ENCODE data around the gene BTBD19. TPM values are rescaled to one million over a fixed set of nuclear protein-coding genes. Genes with fewer than 3 reads are reported as not detected.
"Not testable (repeated sequence)": the region's sequence is repeated elsewhere in the genome, so short reads cannot be mapped to it uniquely, and the experiment has no call there.

BTBD19 gene
- total RNA-seq, 2 donors from 2014 or later: 2.4 to 2.9 TPM

GRCh38 chr1:44835738-44836675, 27.7 kb downstream of the BTBD19 start:
- intact Hi-C loops (cut with DNase I, micrococcal nuclease): loop anchor here in 1 of 2 donors (10.0 kb wide), 1 partner anchor 51 kb away; the partner anchor contains the start of gene BEST4
- peak; percentile 90 for ATAC-seq
- peak; percentile 82 to 94 for DNase-seq

- not testable (repeated sequence) for ATAC-seq, DNase-seq
- intact Hi-C loops (cut with DNase I, micrococcal nuclease): loop anchor here in 1 of 2 donors (10.0 kb wide), 1 partner anchor 53 kb away; the partner anchor contains the start of gene BEST4
Measured at GRCh38 chr1:44838294-44838693, 30.0 kb downstream of the BTBD19 start.

DNA sequence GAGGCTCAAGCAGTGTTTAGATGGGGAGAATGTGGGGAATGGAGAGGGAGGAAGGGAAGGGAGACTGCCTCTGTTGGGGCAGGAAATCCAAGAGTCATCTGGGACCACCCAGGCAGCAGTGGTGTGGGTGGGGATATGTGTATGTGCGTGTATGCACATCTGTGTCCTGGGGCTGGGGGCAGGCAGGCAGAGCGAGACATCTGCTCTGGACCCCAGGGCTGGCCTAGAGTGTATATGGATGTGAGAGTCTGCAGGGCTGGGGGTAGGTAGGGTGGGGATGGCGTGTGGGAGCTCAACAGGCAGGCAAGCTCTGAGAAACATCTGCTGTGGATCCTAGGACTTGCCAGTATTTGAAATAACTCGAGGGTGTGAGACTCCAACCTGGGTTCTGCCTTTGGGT, 31.3 kb downstream of the BTBD19 start:
- ATAC-seq (no peak), DNase-seq (no peak)
- intact Hi-C loops (cut with DNase I, micrococcal nuclease): loop anchor here in 1 of 2 donors (10.0 kb wide), 1 partner anchor 55 kb away; the partner anchor contains the start of gene BEST4

DNA sequence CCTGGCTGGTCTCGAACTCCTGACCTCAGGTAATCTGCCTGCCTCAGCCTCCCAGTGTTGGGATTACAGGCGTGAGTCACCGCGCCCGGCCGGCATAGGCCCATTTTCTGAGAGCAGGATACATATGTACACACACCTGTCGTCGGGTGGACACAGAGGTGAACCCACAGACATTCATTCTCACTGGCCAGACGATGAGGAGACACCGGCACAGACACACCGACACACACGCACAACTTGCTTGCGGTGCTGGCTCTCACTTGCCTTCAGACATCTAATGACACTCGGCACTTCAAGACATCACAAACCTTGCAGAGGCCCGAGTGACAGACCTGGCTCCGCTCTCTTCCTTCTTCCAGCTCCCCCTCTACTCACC, 34.2 kb downstream of the BTBD19 start:
- ATAC-seq: peak; percentile 43
- intact Hi-C loops (cut with DNase I, micrococcal nuclease): no loop called here
- DNase-seq: no peak

DNA sequence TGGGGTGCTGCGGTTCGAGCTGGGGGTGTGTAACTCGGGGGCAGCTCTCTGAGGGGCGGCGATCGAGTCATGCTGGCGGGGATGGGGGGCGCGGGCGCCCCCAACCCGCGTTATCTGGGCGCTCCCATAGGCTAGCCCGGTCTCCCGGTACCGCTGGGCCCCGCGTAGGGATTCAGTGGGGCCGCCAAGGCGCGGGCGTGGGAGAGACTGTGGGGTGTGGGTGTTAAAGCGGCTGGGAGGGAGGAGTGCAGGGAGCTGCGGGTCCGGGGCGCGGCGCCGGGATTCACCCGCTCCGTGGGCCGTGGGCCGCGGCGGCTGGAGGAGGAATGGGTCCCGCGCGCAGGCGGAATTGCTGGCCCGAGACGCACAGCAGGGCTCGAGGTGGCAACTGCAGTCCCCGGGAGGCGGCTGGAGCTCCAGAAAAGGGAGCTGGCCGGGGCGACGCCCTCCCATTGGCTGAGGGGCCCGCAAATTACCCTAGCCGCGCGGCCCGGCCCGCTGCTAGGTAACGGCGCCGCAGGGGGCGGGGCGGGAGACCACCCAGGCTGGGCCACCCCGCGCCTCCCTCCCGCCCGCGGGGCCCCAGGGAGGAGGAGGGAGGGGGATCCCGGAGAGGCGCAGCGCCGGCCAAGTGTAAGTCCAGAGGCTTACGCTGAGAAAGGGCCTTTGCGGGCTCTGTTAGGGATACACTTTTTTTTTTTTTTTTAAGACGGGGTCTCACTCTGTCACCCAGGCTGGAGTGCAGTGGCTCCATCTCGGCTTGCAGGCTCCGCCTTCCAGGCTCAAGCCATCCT, 34.7 kb downstream of the BTBD19 start, which contains the start of gene PTCH2:
Gene PTCH2, minus strand, starts transcription at position 392 of the 794 bp plus-strand sequence. Its CDS starts 321 bp downstream, at position 71.
- peak; percentile 66 to 69 for DNase-seq
- ATAC-seq: peak; percentile 82
- intact Hi-C loops (cut with DNase I, micrococcal nuclease): no loop called here

GRCh38 chr1:44846985-44847384, 38.7 kb downstream of the BTBD19 start:
- ATAC-seq (no peak), DNase-seq (no peak)
- intact Hi-C loops (cut with DNase I, micrococcal nuclease): no loop called here

DNA sequence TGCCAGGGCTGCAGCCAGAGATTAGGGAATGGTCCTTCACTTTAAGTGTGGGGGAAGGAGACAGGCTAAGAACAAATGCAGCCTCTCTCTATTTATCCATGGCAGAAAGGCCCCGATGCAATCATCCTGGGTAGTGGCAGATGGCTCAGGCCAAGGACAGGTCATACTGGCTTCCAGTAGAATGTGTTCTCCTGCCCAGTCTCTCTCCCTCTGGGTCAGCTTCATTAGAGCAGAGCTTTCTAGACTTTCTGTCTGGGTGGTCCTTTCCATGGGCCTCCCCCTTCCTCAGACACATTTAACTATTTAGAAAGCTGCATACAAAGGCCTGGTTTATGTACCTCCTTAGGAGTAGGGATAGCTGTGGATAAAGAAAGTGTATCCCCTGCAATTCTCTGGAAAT, 39.5 kb downstream of the BTBD19 start:
- intact Hi-C loops (cut with DNase I, micrococcal nuclease): no loop called here
- ATAC-seq (no peak), DNase-seq (no peak)

DNA sequence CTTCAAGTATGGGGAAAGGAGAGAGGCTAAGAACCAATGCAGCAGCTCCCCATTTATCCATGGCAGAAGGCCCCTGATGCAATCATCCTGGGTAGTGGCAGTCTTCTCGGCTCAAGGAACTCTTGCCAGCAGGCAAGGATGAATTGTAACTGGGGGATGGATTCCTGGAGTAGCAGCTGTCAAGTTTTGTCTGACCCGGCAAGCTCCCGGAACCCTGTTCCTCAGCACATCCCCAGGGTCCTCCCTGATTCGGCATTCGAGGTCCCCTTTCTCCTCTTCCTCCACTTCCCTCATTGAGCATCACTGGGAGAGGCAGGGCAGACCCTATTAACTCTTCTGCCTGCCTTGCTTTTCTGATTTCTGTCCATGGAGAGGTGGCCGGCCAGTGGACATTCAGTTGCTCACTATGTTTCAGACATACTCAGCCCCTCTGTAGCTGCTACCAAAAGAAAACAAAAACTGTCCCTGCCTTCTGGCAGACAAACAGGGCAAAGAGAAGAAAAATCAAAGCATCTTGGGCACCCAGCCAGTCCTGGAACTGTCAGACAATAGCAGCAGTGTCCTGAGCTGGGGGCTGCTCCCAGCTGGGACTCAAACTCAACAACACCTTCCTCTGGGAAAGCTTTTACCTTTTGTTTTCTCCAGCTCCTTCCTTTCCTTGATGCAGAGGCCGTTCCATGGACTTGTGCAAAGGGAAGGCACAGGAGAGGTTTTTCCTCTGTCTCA, 40.3 kb downstream of the BTBD19 start:
- DNase-seq (no peak), ATAC-seq (no peak)
- intact Hi-C loops (cut with DNase I, micrococcal nuclease): no loop called here

GRCh38 chr1:44849575-44850132, 41.3 kb downstream of the BTBD19 start:
- ATAC-seq (no peak), DNase-seq (no peak)
- intact Hi-C loops (cut with DNase I, micrococcal nuclease): no loop called here

DNA sequence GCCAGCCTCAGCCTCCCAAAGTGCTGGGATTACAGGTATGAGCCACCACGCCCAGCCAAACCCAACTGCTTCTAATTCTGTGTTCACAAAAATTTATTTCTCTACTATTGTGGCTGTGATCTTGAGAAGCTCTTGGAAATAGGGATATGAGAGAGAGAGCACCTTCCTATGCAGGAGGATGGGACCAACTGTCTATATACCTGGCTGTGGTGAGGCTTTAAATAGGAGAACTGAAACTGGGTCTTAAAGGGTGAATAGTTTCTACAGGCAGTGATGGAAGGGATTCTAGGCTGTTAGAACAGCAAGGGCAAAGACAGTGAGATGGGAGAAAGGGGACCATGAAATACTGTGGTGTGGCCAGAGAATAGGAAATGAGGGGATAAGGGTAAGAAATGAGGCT, 43.0 kb downstream of the BTBD19 start:
- no peak for ATAC-seq
- intact Hi-C loops (cut with DNase I, micrococcal nuclease): no loop called here
- DNase-seq: no peak

- ATAC-seq: no peak
- intact Hi-C loops (cut with DNase I, micrococcal nuclease): no loop called here
- no peak for DNase-seq
Measured at GRCh38 chr1:44853201-44853600, 44.9 kb downstream of the BTBD19 start.

GRCh38 chr1:44854970-44855369, 46.6 kb downstream of the BTBD19 start:
- ATAC-seq (no peak), DNase-seq (no peak)
- intact Hi-C loops (cut with DNase I, micrococcal nuclease): no loop called here

- no peak for DNase-seq
- ATAC-seq: peak; percentile 64
- intact Hi-C loops (cut with DNase I, micrococcal nuclease): no loop called here
Measured at GRCh38 chr1:44855742-44856141, 47.4 kb downstream of the BTBD19 start.

- intact Hi-C loops (cut with DNase I, micrococcal nuclease): no loop called here
- ATAC-seq: no peak
- DNase-seq: no peak
Measured at GRCh38 chr1:44857446-44857845, 49.1 kb downstream of the BTBD19 start.

DNA sequence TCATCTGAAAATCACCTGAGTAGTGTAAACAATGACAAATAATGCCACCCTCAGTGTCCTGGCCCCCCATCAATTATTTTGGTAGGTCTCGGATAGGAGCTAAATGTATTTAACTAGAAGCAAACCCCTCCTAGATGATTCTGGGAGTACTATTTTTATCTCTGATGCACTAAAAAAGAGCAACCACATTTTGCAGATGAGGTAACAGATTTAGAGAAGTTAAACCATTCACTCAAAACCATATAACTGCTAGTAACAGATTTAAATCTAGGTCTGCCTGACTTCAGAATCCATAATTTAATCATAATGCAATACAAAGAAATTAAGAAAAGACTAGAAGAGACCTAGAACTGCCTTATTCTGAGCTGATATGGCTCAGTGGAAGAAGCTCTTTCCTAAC, 52.0 kb downstream of the BTBD19 start:
- DNase-seq: no peak
- intact Hi-C loops (cut with DNase I, micrococcal nuclease): no loop called here
- ATAC-seq: no peak

- intact Hi-C loops (cut with DNase I, micrococcal nuclease): no loop called here
- no peak for DNase-seq
- ATAC-seq: no peak
Measured at GRCh38 chr1:44860891-44861425, 52.6 kb downstream of the BTBD19 start.

- DNase-seq (no peak), ATAC-seq (no peak)
- intact Hi-C loops (cut with DNase I, micrococcal nuclease): no loop called here
Measured at GRCh38 chr1:44862829-44863401, 54.6 kb downstream of the BTBD19 start.
